CD14-positive monocyte (primary cell): ENCODE data around the gene PDZD8. TPM values are rescaled to one million over a fixed set of nuclear protein-coding genes. Genes with fewer than 3 reads are reported as not detected.

Experiments used
- DNase-seq, 3 donors: peaks; one replicate each; pipeline ENCODE4 v3.0.0-alpha.2; 2011 to 2022
- H2AFZ ChIP-seq: 2 replicates; pipeline ENCODE4 v1.6.0; 2012; ENCODE audit warnings: mild to moderate bottlenecking, low read depth, low read length, inconsistent platforms; ENCODE audit not compliant: insufficient read depth, poor library complexity, severe bottlenecking
- H3K27ac ChIP-seq, 2 donors: 1 replicate in 1 of 2; 2 replicates in 1 of 2; pipeline ENCODE4 v1.5.1; 2012 to 2013; ENCODE audit warnings: low read length in 2 of 2, control low read depth in 1 of 2, inconsistent platforms in 1 of 2, low read depth in 1 of 2, mild to moderate bottlenecking in 1 of 2
- H3K27me3 ChIP-seq, 2 donors: one replicate each; pipeline versions ENCODE4 v1.6.0 to v1.6.1; 2011 to 2013; ENCODE audit warnings: low read length in 2 of 2; ENCODE audit not compliant: control insufficient read depth in 2 of 2, insufficient read depth in 2 of 2
- H3K36me3 ChIP-seq, 2 donors: replicated peaks in 1 of 2; 1 replicate in 1 of 2; 2 replicates in 1 of 2; pipeline versions ENCODE4 v1.5.1 to v1.6.1; 2012 to 2013; ENCODE audit warnings: low read length in 2 of 2, control low read depth in 1 of 2, inconsistent platforms in 1 of 2, mild to moderate bottlenecking in 1 of 2; ENCODE audit not compliant: insufficient read depth in 2 of 2, control insufficient read depth in 1 of 2
- H3K4me1 ChIP-seq, 2 donors: 1 replicate in 1 of 2; 2 replicates in 1 of 2; pipeline versions ENCODE4 v1.5.1 to v1.6.1; 2012 to 2013; ENCODE audit warnings: low read length in 2 of 2, control low read depth in 1 of 2, inconsistent platforms in 1 of 2, mild to moderate bottlenecking in 1 of 2, moderate library complexity in 1 of 2; ENCODE audit not compliant: insufficient read depth in 2 of 2, control insufficient read depth in 1 of 2
- H3K4me2 ChIP-seq: replicated peaks from 2 replicates; pipeline ENCODE3; 2012; ENCODE audit warnings: low read length, moderate library complexity, mild to moderate bottlenecking; ENCODE audit not compliant: poor library complexity, severe bottlenecking; ENCODE audit errors: extremely low read depth
- H3K4me3 ChIP-seq, 3 experiments: fragments of 200-600 bp in 1 of 3; sonication (generic) in 1 of 3; replicated peaks in 1 of 3; 1 replicate in 2 of 3; 2 replicates in 1 of 3; pipeline ENCODE4 v1.5.1; 2011 to 2013; ENCODE audit warnings: low read length in 3 of 3, mild to moderate bottlenecking in 3 of 3, control low read depth in 2 of 3, low read depth in 2 of 3, inconsistent platforms in 1 of 3, moderate library complexity in 1 of 3
- H3K79me2 ChIP-seq: 2 replicates; pipeline ENCODE4 v1.6.0; 2012; ENCODE audit warnings: mild to moderate bottlenecking, control low read depth, inconsistent platforms, low read length, moderate library complexity; ENCODE audit not compliant: insufficient read depth
- H3K9ac ChIP-seq: 2 replicates; pipeline ENCODE4 v1.6.0; 2017; ENCODE audit warnings: low read length, mild to moderate bottlenecking; ENCODE audit not compliant: insufficient read depth, poor library complexity, severe bottlenecking
- H3K9me3 ChIP-seq, 2 donors: replicated peaks in 1 of 2; 1 replicate in 1 of 2; 2 replicates in 1 of 2; pipeline versions ENCODE4 v1.5.1 to v1.6.1; 2012 to 2013; ENCODE audit warnings: low read length in 2 of 2, control low read depth in 1 of 2; ENCODE audit not compliant: control insufficient read depth in 1 of 2, insufficient read depth in 1 of 2
- H4K20me1 ChIP-seq: 2 replicates; pipeline ENCODE4 v1.6.0; 2012; ENCODE audit warnings: mild to moderate bottlenecking, low read length, control low read depth, moderate library complexity; ENCODE audit not compliant: insufficient read depth
- H3K27ac Mint-ChIP-seq, 7 donors: one replicate each; pipeline ENCODE4 v1.8.0; 2020; ENCODE audit warnings: mild to moderate bottlenecking in 7 of 7, mixed read lengths in 7 of 7, moderate library complexity in 6 of 7, inconsistent platforms in 2 of 7
- H3K27me3 Mint-ChIP-seq, 3 donors: one replicate each; pipeline ENCODE4 v1.8.0; 2021 to 2022; ENCODE audit warnings: low read depth in 3 of 3, mild to moderate bottlenecking in 3 of 3, mixed read lengths in 3 of 3, moderate library complexity in 3 of 3, inconsistent platforms in 1 of 3
- H3K36me3 Mint-ChIP-seq, 2 donors: one replicate each; pipeline ENCODE4 v1.8.0; 2020; ENCODE audit warnings: mixed read lengths in 2 of 2, inconsistent platforms in 1 of 2, mild to moderate bottlenecking in 1 of 2
- H3K4me1 Mint-ChIP-seq: one replicate; pipeline ENCODE4 v1.8.0; 2020; ENCODE audit warnings: mild to moderate bottlenecking, mixed read lengths
- H3K4me3 Mint-ChIP-seq, 2 donors: one replicate each; pipeline ENCODE4 v1.8.0; 2020; ENCODE audit warnings: mild to moderate bottlenecking in 2 of 2, mixed read lengths in 2 of 2, moderate library complexity in 1 of 2
- H3K9me3 Mint-ChIP-seq, 7 donors: one replicate each; pipeline ENCODE4 v1.8.0; 2020 to 2022; ENCODE audit warnings: mixed read lengths in 7 of 7, mild to moderate bottlenecking in 6 of 7, moderate library complexity in 6 of 7, inconsistent platforms in 2 of 7
- CTCF ChIP-seq: fragments of 200-600 bp; IDR thresholded peaks from one replicate; pipeline ENCODE4 v1.8.0; 2022; ENCODE audit warnings: antibody characterized with exemption, mild to moderate bottlenecking
- WGBS: methylation state at CpG from one replicate; pipeline ENCODE4 v1.1.5; 2013; ENCODE audit warnings: missing lambda C conversion rate; ENCODE audit not compliant: insufficient coverage; 5-methylcytosine and 5-hydroxymethylcytosine counted together
- intact Hi-C, 2 donors: fragments of 100-400 bp; cut with micrococcal nuclease; formaldehyde crosslinking; loops; one replicate each; pipeline versions ENCODE4 v1.15.0 to v1.15.1; 2023
- polyA plus RNA-seq, 3 donors: library from polyadenylated mRNA; depleted of rRNA in 1 of 3; unstranded in 2 of 3; stranded (reverse) in 1 of 3; fragments of 300-500 nt in 2 of 3; fragments of >200 nt in 1 of 3; fragmentation: Illumina TruSeq in 2 of 3; gene quantifications; 1 replicate in 2 of 3; 2 replicates in 1 of 3; pipeline ENCODE4 v1.2.3, GENCODE V29; 2012 to 2021

PDZD8 gene
- polyA plus RNA-seq, 3 donors, result 4.6 to 104 (median 9.0) TPM

GRCh38 chr10:117339979-117340378 is 35.3 kb downstream of the PDZD8 start:
- peak overlapping the region in 2 of 7 donors; percentile 15 to 51 for H3K27ac Mint-ChIP-seq
- peaks cover 19% of the 10 kb centered on the region for H3K4me1 Mint-ChIP-seq

GRCh38 chr10:117339578-117339977 is 35.7 kb downstream of the PDZD8 start:
- intact Hi-C loops, result no loop called here

More at GRCh38 chr10:117339979-117340378, 35.3 kb downstream of the PDZD8 start:
- Histone ChIP-seq H3K36me3 (peaks cover 9 to 45% of the 10 kb centered on the region in 2 donors), H3K4me1 (peaks cover 12 to 17% of the 10 kb centered on the region in 2 donors), H3K9ac (no peak overlapping the region), H3K27ac (no peak overlapping the region), H4K20me1 (peaks cover 73% of the 10 kb centered on the region), H3K79me2 (peaks cover 94% of the 10 kb centered on the region), H3K4me2 (no peak overlapping the region), H3K9me3 (no peaks in the 10 kb centered on the region), H3K27me3 (no peaks in the 10 kb centered on the region), H3K4me3 (no peak overlapping the region), H2AFZ (no peak overlapping the region)
- DNase-seq, result no peak
- H3K9me3 Mint-ChIP-seq, result no peaks in the 10 kb centered on the region
- H3K36me3 Mint-ChIP-seq, result peaks cover 28 to 29% of the 10 kb centered on the region in 2 donors
- peaks cover 0 to 2% (median 0%) of the 10 kb centered on the region in 3 donors for H3K27me3 Mint-ChIP-seq
- WGBS, result 97% methylated on average over 5 of the region's 5 CpGs
- TF ChIP-seq CTCF, result no peak
- H3K4me3 Mint-ChIP-seq, result no peak overlapping the region
- intact Hi-C loops, result no loop called here

More at GRCh38 chr10:117339578-117339977, 35.7 kb downstream of the PDZD8 start:
- Mint-ChIP-seq H3K27me3 (peaks cover 0 to 2% (median 0%) of the 10 kb centered on the region in 3 donors), H3K4me1 (peaks cover 16% of the 10 kb centered on the region), H3K27ac (peak overlapping the region in 2 of 7 donors; percentile 15 to 51), H3K4me3 (no peak overlapping the region), H3K36me3 (peaks cover 32% of the 10 kb centered on the region in 2 donors), H3K9me3 (peaks cover 0 to 4% (median 0%) of the 10 kb centered on the region in 7 donors)
- H3K9me3 ChIP-seq, result no peaks in the 10 kb centered on the region
- H3K4me3 ChIP-seq, result no peak overlapping the region
- peaks cover 73% of the 10 kb centered on the region for H4K20me1 ChIP-seq
- TF ChIP-seq CTCF, result no peak
- peaks cover 9 to 14% of the 10 kb centered on the region in 2 donors for H3K4me1 ChIP-seq
- peaks cover 9 to 45% of the 10 kb centered on the region in 2 donors for H3K36me3 ChIP-seq
- H3K9ac ChIP-seq, result no peak overlapping the region
- no peak overlapping the region for H2AFZ ChIP-seq
- no peak for DNase-seq
- H3K27ac ChIP-seq, result no peak overlapping the region
- H3K27me3 ChIP-seq, result no peaks in the 10 kb centered on the region
- WGBS, result 100% methylated on average over 1 of the region's 1 CpG
- no peak overlapping the region for H3K4me2 ChIP-seq
- peaks cover 94% of the 10 kb centered on the region for H3K79me2 ChIP-seq
